GM10266 (cell line): ENCODE measurements around the gene ZNF268.

ENCODE experiments used
- DNase-seq: peaks from one replicate; pipeline ENCODE4 v3.0.0; 2012; ENCODE audit errors: extremely low spot score
- CTCF ChIP-seq: IDR thresholded peaks from 2 replicates; pipeline ENCODE4 v1.5.1; 2012; ENCODE audit warnings: mild to moderate bottlenecking, low read depth; ENCODE audit not compliant: control insufficient read depth, insufficient read depth; ENCODE audit errors: missing control alignments

The ZNF268 gene

DNA sequence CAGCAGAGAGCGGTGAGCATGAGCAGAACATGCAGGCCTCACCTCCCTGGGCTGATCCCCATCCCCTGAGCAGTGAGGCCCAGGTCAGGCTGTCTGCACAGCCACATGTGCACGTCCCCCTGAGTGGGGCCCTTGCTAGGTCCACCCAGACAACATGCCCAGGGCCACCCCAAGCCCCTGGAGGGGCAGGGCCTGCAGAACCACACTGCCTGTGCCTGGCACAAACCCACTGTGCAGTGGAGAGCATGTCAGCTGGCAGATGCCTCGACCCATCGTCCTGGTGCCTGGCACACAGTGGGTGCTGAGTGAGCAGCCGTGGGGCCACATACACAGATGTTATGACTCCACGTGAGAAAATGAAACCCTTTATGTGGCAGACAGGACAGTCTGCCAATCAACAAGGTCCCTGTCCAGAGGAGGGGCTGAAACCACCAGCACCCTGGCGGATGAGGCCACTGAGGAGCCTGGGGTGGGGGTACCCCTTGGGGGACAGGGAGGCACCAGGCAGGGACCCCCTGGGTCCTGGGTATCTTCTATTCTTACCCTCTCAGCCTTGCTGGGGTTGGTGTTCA is 46.1 kb downstream of the ZNF268 start:
- no peak for DNase-seq
- no peak for TF ChIP-seq CTCF

GRCh38 chr12:133231001-133231400 is 49.7 kb downstream of the ZNF268 start:
- no peak for TF ChIP-seq CTCF

DNA sequence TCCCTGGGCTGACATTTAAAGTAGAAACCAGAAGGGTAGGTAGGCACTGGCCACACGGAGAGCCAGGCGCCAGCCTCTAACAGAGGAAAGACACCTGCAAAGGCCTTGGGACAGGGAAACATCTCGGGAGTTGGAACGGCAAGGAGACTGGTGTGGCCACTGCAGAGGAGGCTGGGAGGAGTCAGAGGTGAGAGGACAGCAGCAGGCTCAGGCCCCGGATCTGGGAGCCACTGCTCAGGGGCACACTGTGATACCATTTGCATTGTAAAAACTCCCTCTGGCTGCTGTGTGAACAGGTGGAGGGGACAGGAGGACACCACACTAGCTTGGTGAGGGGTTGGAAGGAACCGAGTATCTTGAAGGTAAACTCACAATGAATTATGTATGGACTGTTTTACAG is 51.7 kb downstream of the ZNF268 start:
- no peak for DNase-seq
- no peak for TF ChIP-seq CTCF

More at GRCh38 chr12:133231001-133231400, 49.7 kb downstream of the ZNF268 start:
- no peak for DNase-seq

GRCh38 chr12:133233993-133234564 is 52.8 kb downstream of the ZNF268 start:
- no peak for TF ChIP-seq CTCF
- no peak for DNase-seq

DNA sequence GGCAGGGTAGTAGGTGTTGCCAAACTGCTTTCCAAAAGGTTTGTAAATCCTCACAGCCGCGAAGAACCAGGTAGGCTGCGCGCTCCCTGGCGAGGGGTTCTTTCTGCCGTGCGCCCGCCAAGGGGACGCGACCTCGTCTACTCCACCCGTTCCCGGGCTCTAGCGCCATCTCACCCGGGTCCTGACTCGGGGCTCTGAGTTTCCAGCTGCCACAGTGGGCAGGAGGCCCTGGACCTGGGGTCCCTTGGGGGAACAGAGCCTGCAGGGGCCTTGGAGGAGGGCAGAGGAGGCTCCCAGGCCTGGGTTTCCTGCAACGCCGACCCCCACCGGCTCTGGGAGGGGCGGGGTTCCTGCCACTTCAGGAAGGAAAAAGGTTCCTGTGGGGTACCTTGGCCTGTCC is 53.7 kb downstream of the ZNF268 start:
- no peak for TF ChIP-seq CTCF
- DNase-seq, result no peak

- no peak for DNase-seq
Measured at GRCh38 chr12:133235401-133236112, 54.3 kb downstream of the ZNF268 start, which contains the start of gene ANHX. TSS of gene ANHX (minus strand) at chr12:133235877. CDS start at chr12:133234356, 1,521 bp downstream.

More at GRCh38 chr12:133235401-133236112, 54.3 kb downstream of the ZNF268 start, which contains the start of gene ANHX:
- TF ChIP-seq CTCF, result no peak
